GM23338 (cell line): ENCODE results near the gene SORCS2. TPM values are rescaled to one million over a fixed set of nuclear protein-coding genes. Genes with fewer than 3 reads are reported as not detected.

Source experiments
- ATAC-seq: fragments of 200-7000 bp; cut with Tn5 transposase; 3 replicates; pipeline ENCODE4 v1.9.1; 2020
- DNase-seq: peaks from one replicate; pipeline ENCODE4 v3.0.0-alpha.2; 2015; ENCODE audit warnings: low spot score
- H2AFZ ChIP-seq: fragments of 200-600 bp; sonication (generic); 2 replicates; pipeline ENCODE4 v1.8.0; 2016; ENCODE audit warnings: antibody characterized with exemption, mild to moderate bottlenecking, moderate library complexity
- H3F3A ChIP-seq: fragments of 200-600 bp; sonication (generic); replicated peaks from 2 replicates; pipeline ENCODE4 v1.8.0; 2017; ENCODE audit warnings: antibody characterized with exemption, mixed run types, low read depth
- H3K27ac ChIP-seq: fragments of 200-600 bp; sonication (generic); 2 replicates; pipeline ENCODE4 v1.6.1; 2016; ENCODE audit warnings: low read depth
- H3K27me3 ChIP-seq: fragments of 200-600 bp; sonication (generic); 2 replicates; pipeline ENCODE4 v1.8.0; 2016; ENCODE audit warnings: mild to moderate bottlenecking, mixed run types, moderate library complexity; ENCODE audit not compliant: insufficient read depth
- H3K36me3 ChIP-seq: fragments of 200-600 bp; sonication (generic); 2 replicates; pipeline ENCODE4 v1.8.0; 2016; ENCODE audit warnings: mild to moderate bottlenecking; ENCODE audit not compliant: insufficient read depth
- H3K4me1 ChIP-seq: fragments of 200-600 bp; sonication (generic); 2 replicates; pipeline ENCODE4 v1.8.0; 2016; ENCODE audit warnings: mild to moderate bottlenecking, moderate library complexity; ENCODE audit not compliant: insufficient read depth
- H3K4me2 ChIP-seq: fragments of 200-600 bp; sonication (generic); 2 replicates; pipeline ENCODE4 v1.7.1; 2017; ENCODE audit warnings: mixed run types
- H3K4me3 ChIP-seq: fragments of 200-600 bp; sonication (generic); 2 replicates; pipeline ENCODE4 v1.6.1; 2016; ENCODE audit warnings: mixed run types
- H3K79me2 ChIP-seq: fragments of 200-600 bp; sonication (generic); replicated peaks from 2 replicates; pipeline ENCODE4 v1.8.0; 2017; ENCODE audit warnings: mild to moderate bottlenecking; ENCODE audit not compliant: insufficient read depth
- H3K9me2 ChIP-seq: fragments of 200-600 bp; sonication (generic); 2 replicates; pipeline ENCODE4 v1.8.0; 2017; ENCODE audit not compliant: insufficient read depth
- H4K20me1 ChIP-seq: fragments of 200-600 bp; sonication (generic); replicated peaks from 2 replicates; pipeline ENCODE4 v1.8.0; 2017; ENCODE audit warnings: mild to moderate bottlenecking; ENCODE audit not compliant: insufficient read depth
- H3K27ac Mint-ChIP-seq: 2 replicates; pipeline ENCODE4 v1.8.0; 2020; ENCODE audit warnings: inconsistent platforms, mild to moderate bottlenecking, moderate library complexity, mixed read lengths
- H3K27me3 Mint-ChIP-seq: 3 replicates; pipeline ENCODE4 v1.8.0; 2022; ENCODE audit warnings: low read depth, mild to moderate bottlenecking, moderate library complexity, mixed read lengths, inconsistent platforms; ENCODE audit not compliant: insufficient read depth, poor library complexity
- H3K36me3 Mint-ChIP-seq: 3 replicates; pipeline ENCODE4 v1.8.0; 2021; ENCODE audit warnings: low read depth, mild to moderate bottlenecking, inconsistent platforms, moderate library complexity, mixed read lengths
- H3K4me1 Mint-ChIP-seq: 3 replicates; pipeline ENCODE4 v1.8.0; 2020; ENCODE audit warnings: mild to moderate bottlenecking, inconsistent platforms, mixed read lengths
- H3K4me3 Mint-ChIP-seq: 3 replicates; pipeline ENCODE4 v1.8.0; 2021; ENCODE audit warnings: moderate library complexity, mild to moderate bottlenecking, inconsistent platforms, mixed read lengths
- H3K9me3 Mint-ChIP-seq: 3 replicates; pipeline ENCODE4 v1.8.0; 2020; ENCODE audit warnings: moderate library complexity, mild to moderate bottlenecking, inconsistent platforms, mixed read lengths
- CREB1 ChIP-seq: fragments of 250-450 bp; sonication (Bioruptor Pico); IDR thresholded peaks from 2 replicates; pipeline ENCODE4 v1.5.0; 2020; ENCODE audit warnings: low read depth, mild to moderate bottlenecking, moderate library complexity
- EZH2 ChIP-seq: fragments of 200-600 bp; sonication (generic); IDR thresholded peaks from one replicate; pipeline ENCODE4 v1.8.0; 2017; ENCODE audit warnings: antibody characterized with exemption, mild to moderate bottlenecking, low read depth; ENCODE audit not compliant: unreplicated experiment
- EZH2phosphoT487 ChIP-seq: fragments of 200-600 bp; sonication (generic); IDR thresholded peaks from one replicate; pipeline ENCODE4 v1.8.1; 2018; ENCODE audit warnings: antibody characterized with exemption; ENCODE audit not compliant: unreplicated experiment
- JUNB ChIP-seq: IDR thresholded peaks from one replicate; pipeline ENCODE4 v1.6.1; 2016; ENCODE audit warnings: antibody characterized with exemption; ENCODE audit not compliant: unreplicated experiment
- NANOG ChIP-seq: IDR thresholded peaks from 2 replicates; pipeline ENCODE4 v1.6.1; 2016; ENCODE audit warnings: antibody characterized with exemption, borderline replicate concordance
- POLR2AphosphoS5 ChIP-seq: IDR thresholded peaks from 2 replicates; pipeline ENCODE4 v1.6.1; 2016; ENCODE audit warnings: antibody characterized with exemption, low read depth
- STAT1 ChIP-seq: IDR thresholded peaks from one replicate; pipeline ENCODE4 v1.6.1; 2016; ENCODE audit warnings: antibody characterized with exemption; ENCODE audit not compliant: unreplicated experiment
- ZNF114 ChIP-seq: fragments of 250-450 bp; sonication (Bioruptor Pico); IDR thresholded peaks from 2 replicates; pipeline ENCODE4 v1.5.0; 2020; ENCODE audit warnings: mild to moderate bottlenecking, moderate library complexity
- ZNF331 ChIP-seq: fragments of 250-450 bp; sonication (Bioruptor Pico); IDR thresholded peaks from 2 replicates; pipeline ENCODE4 v1.5.0; 2020; ENCODE audit warnings: low read depth, mild to moderate bottlenecking, moderate library complexity
- polyA plus RNA-seq: library from polyadenylated mRNA; unstranded; fragments of >200 nt; fragmentation: Nextera tagmentation; extraction: Ambion mirVana; gene quantifications from 2 replicates; pipeline ENCODE4 v1.2.1, GENCODE V29; 2016
- total RNA-seq: library from RNA; depleted of rRNA; stranded (reverse); fragments of >200 nt; shearing (Covaris generic); gene quantifications from 2 replicates; pipeline ENCODE4 v1.2.3, GENCODE V29; 2014
- TF ChIP-seq, protein P1 (sequence below): IDR thresholded peaks from 2 replicates; pipeline ENCODE4 v1.6.1; 2016; ENCODE audit warnings: antibody characterized with exemption
- TF ChIP-seq, protein P2 (sequence below): IDR thresholded peaks from one replicate; pipeline ENCODE4 v1.6.1; 2018; ENCODE audit warnings: antibody characterized with exemption; ENCODE audit not compliant: unreplicated experiment
- TF ChIP-seq, protein P3 (sequence below): fragments of 250-450 bp; sonication (Bioruptor Pico); IDR thresholded peaks from 2 replicates; pipeline ENCODE4 v1.5.0; 2020; ENCODE audit warnings: mild to moderate bottlenecking, moderate library complexity
- TF ChIP-seq, protein P4 (sequence below), 2 experiments: fragments of 200-600 bp in 1 of 2; sonication (generic) in 1 of 2; conservative IDR thresholded peaks; 2 replicates each; pipeline versions ENCODE4 v1.5.1 to v1.6.1; 2016 to 2017; ENCODE audit warnings: antibody characterized with exemption in 2 of 2, low read depth in 2 of 2, mild to moderate bottlenecking in 2 of 2, moderate library complexity in 1 of 2

The SORCS2 gene
- total and polyA plus RNA-seq, 2 experiments from 2014 or later = 0.47 to 2.4 TPM

DNA sequence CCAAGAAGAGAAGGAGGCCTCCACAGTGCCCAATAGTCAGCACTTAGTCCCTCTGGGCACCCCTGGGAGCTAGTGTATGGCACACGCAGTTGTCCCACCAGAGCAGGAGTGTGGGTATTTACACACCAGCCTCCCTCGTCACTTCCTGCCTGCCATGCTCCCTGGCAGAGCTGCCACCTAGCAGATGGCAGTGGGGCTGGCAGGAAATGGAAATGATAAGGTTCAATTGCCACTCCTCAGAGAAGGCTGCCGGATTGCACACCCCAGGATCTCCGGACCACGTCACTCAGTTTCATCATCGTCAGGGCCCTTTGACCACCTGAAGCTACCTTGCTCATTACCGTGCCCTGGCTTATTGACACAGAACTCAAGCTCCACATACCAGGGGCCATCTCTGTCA, 415.7 kb downstream of the SORCS2 start:
- H3K4me2 ChIP-seq = no peak overlapping the region
- no peaks in the 10 kb centered on the region for H3K9me2 ChIP-seq
- H3K4me1 Mint-ChIP-seq = peaks cover 1% of the 10 kb centered on the region; the same call in 2 of the 3 replicates
- no peaks in the 10 kb centered on the region for H3K27me3 ChIP-seq
- peaks cover 10% of the 10 kb centered on the region for H3K27me3 Mint-ChIP-seq
- H3K9me3 Mint-ChIP-seq = peaks cover 21% of the 10 kb centered on the region
- no peak overlapping the region for H3K27ac Mint-ChIP-seq
- H3K36me3 ChIP-seq = no peaks in the 10 kb centered on the region
- no peak for ATAC-seq
- H3K4me3 Mint-ChIP-seq = no peak overlapping the region
- H3K36me3 Mint-ChIP-seq = peaks cover 16% of the 10 kb centered on the region
- no peaks in the 10 kb centered on the region for H4K20me1 ChIP-seq
- no peaks in the 10 kb centered on the region for H3F3A ChIP-seq
- no peaks in the 10 kb centered on the region for H3K4me1 ChIP-seq
- no peak for TF ChIP-seq STAT1
- no peak for TF ChIP-seq CREB1
- TF ChIP-seq EZH2 = no peak
- no peak for TF ChIP-seq EZH2phosphoT487
- TF ChIP-seq POLR2AphosphoS5 = no peak
- TF ChIP-seq ZNF331 (CRISPR knock-in tag) = no peak
- TF ChIP-seq, protein P1, sequence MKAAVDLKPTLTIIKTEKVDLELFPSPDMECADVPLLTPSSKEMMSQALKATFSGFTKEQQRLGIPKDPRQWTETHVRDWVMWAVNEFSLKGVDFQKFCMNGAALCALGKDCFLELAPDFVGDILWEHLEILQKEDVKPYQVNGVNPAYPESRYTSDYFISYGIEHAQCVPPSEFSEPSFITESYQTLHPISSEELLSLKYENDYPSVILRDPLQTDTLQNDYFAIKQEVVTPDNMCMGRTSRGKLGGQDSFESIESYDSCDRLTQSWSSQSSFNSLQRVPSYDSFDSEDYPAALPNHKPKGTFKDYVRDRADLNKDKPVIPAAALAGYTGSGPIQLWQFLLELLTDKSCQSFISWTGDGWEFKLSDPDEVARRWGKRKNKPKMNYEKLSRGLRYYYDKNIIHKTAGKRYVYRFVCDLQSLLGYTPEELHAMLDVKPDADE = no peak
- no peak for TF ChIP-seq JUNB
- no peak for TF ChIP-seq ZNF114 (CRISPR knock-in tag)
- TF ChIP-seq NANOG = no peak
- TF ChIP-seq, protein P2, sequence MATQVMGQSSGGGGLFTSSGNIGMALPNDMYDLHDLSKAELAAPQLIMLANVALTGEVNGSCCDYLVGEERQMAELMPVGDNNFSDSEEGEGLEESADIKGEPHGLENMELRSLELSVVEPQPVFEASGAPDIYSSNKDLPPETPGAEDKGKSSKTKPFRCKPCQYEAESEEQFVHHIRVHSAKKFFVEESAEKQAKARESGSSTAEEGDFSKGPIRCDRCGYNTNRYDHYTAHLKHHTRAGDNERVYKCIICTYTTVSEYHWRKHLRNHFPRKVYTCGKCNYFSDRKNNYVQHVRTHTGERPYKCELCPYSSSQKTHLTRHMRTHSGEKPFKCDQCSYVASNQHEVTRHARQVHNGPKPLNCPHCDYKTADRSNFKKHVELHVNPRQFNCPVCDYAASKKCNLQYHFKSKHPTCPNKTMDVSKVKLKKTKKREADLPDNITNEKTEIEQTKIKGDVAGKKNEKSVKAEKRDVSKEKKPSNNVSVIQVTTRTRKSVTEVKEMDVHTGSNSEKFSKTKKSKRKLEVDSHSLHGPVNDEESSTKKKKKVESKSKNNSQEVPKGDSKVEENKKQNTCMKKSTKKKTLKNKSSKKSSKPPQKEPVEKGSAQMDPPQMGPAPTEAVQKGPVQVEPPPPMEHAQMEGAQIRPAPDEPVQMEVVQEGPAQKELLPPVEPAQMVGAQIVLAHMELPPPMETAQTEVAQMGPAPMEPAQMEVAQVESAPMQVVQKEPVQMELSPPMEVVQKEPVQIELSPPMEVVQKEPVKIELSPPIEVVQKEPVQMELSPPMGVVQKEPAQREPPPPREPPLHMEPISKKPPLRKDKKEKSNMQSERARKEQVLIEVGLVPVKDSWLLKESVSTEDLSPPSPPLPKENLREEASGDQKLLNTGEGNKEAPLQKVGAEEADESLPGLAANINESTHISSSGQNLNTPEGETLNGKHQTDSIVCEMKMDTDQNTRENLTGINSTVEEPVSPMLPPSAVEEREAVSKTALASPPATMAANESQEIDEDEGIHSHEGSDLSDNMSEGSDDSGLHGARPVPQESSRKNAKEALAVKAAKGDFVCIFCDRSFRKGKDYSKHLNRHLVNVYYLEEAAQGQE = no peak
- TF ChIP-seq, protein P3, sequence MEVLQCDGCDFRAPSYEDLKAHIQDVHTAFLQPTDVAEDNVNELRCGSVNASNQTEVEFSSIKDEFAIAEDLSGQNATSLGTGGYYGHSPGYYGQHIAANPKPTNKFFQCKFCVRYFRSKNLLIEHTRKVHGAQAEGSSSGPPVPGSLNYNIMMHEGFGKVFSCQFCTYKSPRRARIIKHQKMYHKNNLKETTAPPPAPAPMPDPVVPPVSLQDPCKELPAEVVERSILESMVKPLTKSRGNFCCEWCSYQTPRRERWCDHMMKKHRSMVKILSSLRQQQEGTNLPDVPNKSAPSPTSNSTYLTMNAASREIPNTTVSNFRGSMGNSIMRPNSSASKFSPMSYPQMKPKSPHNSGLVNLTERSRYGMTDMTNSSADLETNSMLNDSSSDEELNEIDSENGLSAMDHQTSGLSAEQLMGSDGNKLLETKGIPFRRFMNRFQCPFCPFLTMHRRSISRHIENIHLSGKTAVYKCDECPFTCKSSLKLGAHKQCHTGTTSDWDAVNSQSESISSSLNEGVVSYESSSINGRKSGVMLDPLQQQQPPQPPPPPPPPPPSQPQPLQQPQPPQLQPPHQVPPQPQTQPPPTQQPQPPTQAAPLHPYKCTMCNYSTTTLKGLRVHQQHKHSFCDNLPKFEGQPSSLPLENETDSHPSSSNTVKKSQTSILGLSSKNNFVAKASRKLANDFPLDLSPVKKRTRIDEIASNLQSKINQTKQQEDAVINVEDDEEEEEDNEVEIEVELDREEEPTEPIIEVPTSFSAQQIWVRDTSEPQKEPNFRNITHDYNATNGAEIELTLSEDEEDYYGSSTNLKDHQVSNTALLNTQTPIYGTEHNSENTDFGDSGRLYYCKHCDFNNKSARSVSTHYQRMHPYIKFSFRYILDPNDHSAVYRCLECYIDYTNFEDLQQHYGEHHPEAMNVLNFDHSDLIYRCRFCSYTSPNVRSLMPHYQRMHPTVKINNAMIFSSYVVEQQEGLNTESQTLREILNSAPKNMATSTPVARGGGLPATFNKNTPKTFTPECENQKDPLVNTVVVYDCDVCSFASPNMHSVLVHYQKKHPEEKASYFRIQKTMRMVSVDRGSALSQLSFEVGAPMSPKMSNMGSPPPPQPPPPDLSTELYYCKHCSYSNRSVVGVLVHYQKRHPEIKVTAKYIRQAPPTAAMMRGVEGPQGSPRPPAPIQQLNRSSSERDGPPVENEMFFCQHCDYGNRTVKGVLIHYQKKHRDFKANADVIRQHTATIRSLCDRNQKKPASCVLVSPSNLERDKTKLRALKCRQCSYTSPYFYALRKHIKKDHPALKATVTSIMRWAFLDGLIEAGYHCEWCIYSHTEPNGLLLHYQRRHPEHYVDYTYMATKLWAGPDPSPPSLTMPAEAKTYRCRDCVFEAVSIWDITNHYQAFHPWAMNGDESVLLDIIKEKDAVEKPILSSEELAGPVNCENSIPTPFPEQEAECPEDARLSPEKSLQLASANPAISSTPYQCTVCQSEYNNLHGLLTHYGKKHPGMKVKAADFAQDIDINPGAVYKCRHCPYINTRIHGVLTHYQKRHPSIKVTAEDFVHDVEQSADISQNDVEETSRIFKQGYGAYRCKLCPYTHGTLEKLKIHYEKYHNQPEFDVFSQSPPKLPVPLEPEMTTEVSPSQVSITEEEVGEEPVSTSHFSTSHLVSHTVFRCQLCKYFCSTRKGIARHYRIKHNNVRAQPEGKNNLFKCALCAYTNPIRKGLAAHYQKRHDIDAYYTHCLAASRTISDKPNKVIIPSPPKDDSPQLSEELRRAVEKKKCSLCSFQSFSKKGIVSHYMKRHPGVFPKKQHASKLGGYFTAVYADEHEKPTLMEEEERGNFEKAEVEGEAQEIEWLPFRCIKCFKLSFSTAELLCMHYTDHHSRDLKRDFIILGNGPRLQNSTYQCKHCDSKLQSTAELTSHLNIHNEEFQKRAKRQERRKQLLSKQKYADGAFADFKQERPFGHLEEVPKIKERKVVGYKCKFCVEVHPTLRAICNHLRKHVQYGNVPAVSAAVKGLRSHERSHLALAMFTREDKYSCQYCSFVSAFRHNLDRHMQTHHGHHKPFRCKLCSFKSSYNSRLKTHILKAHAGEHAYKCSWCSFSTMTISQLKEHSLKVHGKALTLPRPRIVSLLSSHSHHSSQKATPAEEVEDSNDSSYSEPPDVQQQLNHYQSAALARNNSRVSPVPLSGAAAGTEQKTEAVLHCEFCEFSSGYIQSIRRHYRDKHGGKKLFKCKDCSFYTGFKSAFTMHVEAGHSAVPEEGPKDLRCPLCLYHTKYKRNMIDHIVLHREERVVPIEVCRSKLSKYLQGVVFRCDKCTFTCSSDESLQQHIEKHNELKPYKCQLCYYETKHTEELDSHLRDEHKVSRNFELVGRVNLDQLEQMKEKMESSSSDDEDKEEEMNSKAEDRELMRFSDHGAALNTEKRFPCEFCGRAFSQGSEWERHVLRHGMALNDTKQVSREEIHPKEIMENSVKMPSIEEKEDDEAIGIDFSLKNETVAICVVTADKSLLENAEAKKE (CRISPR knock-in tag) = no peak
- TF ChIP-seq, protein P4, sequence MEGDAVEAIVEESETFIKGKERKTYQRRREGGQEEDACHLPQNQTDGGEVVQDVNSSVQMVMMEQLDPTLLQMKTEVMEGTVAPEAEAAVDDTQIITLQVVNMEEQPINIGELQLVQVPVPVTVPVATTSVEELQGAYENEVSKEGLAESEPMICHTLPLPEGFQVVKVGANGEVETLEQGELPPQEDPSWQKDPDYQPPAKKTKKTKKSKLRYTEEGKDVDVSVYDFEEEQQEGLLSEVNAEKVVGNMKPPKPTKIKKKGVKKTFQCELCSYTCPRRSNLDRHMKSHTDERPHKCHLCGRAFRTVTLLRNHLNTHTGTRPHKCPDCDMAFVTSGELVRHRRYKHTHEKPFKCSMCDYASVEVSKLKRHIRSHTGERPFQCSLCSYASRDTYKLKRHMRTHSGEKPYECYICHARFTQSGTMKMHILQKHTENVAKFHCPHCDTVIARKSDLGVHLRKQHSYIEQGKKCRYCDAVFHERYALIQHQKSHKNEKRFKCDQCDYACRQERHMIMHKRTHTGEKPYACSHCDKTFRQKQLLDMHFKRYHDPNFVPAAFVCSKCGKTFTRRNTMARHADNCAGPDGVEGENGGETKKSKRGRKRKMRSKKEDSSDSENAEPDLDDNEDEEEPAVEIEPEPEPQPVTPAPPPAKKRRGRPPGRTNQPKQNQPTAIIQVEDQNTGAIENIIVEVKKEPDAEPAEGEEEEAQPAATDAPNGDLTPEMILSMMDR (conservative IDR thresholded peaks at IDR 0.05; ENCODE audit: low read depth in 2 of 2) = no peak
- H3K27ac ChIP-seq = no peak overlapping the region
- H3K4me3 ChIP-seq = no peak overlapping the region
- no peak overlapping the region for H2AFZ ChIP-seq
- DNase-seq = no peak
- no peaks in the 10 kb centered on the region for H3K79me2 ChIP-seq
